BE2C (cell line): Measurements from ENCODE around the gene CRIM1.

Source experiments
- DNase-seq: peaks from one replicate; pipeline ENCODE4 v3.0.0-alpha.2; 2020
- H3K27me3 ChIP-seq: fragments of 250-450 bp; sonication (Bioruptor Pico); 2 replicates; pipeline ENCODE4 v1.5.1; 2020; ENCODE audit warnings: mild to moderate bottlenecking
- H3K36me3 ChIP-seq: fragments of 250-450 bp; sonication (Bioruptor Pico); 2 replicates; pipeline ENCODE4 v1.5.1; 2020; ENCODE audit warnings: mild to moderate bottlenecking
- H3K4me1 ChIP-seq: fragments of 250-450 bp; sonication (Bioruptor Pico); 2 replicates; pipeline ENCODE4 v1.5.1; 2020
- H3K4me3 ChIP-seq: 2 replicates; pipeline ENCODE4 v1.5.1; 2011; ENCODE audit warnings: low read depth, low read length
- H3K9me3 ChIP-seq: fragments of 250-450 bp; sonication (Bioruptor Pico); 2 replicates; pipeline ENCODE4 v1.5.1; 2020
- CTCF ChIP-seq: IDR thresholded peaks from 2 replicates; pipeline ENCODE4 v1.5.1; 2012; ENCODE audit warnings: mild to moderate bottlenecking, low read depth, low read length

Gene CRIM1

DNA sequence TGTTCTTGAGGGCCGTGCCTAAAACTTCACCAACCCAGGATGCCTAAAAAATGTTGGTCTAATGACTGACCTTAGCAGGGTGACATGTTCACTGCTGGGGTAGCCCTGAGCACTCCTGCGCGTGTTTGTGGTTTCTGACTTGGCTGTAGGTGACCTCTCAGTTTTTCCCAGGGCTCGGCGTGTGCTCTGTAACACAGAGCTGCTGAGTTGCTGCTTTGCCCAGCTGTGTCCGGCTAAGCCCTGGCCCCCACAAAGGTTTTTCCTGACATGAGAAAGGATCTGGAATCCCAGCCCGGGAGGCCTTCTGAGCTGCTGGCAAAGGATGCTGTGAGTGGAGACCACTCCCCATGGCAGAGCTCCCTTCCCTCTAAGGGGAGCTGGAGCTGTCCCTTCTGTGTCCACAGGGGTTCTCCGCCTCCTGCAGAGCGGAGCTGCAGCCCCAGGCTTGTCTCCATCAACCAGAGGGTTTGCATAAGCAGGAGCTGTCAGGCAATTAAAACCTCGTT is 52.7 kb downstream of the CRIM1 start:
- Histone ChIP-seq H3K27me3 (no peaks in the 10 kb centered on the region; the same call in 1 of the 2 replicates), H3K4me3 (no peak overlapping the region), H3K9me3 (no peaks in the 10 kb centered on the region), H3K36me3 (no peaks in the 10 kb centered on the region), H3K4me1 (no peaks in the 10 kb centered on the region)
- no peak for TF ChIP-seq CTCF
- no peak for DNase-seq

GRCh38 chr2:36409335-36409734 is 53.8 kb downstream of the CRIM1 start:
- DNase-seq = no peak
- Histone ChIP-seq H3K9me3 (no peaks in the 10 kb centered on the region), H3K4me3 (no peak overlapping the region), H3K36me3 (no peaks in the 10 kb centered on the region), H3K4me1 (no peaks in the 10 kb centered on the region), H3K27me3 (no peaks in the 10 kb centered on the region; the same call in 1 of the 2 replicates)
- no peak for TF ChIP-seq CTCF

DNA sequence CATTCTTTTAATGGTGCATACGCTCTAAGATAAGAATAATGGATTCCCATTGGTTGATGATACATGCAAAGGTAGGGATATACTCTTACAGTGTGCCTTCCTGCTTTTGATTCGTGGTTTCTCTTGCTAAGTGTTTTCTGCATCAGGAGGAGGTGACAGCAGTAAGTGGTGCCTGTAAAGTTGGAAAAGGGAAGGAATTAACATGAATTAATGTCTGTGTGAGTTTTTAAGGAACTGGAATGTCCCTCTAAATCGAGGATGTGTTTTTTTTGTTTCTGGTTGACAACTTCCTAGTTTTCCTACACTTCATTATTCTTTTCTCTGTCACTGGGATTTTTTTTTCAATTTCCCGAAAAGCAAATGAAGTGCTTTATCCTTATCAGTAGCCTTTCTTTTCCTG is 54.4 kb downstream of the CRIM1 start:
- Histone ChIP-seq H3K27me3 (no peaks in the 10 kb centered on the region; the same call in 1 of the 2 replicates), H3K4me1 (no peaks in the 10 kb centered on the region), H3K4me3 (no peak overlapping the region), H3K9me3 (no peaks in the 10 kb centered on the region), H3K36me3 (no peaks in the 10 kb centered on the region)
- TF ChIP-seq CTCF = no peak
- no peak for DNase-seq

GRCh38 chr2:36410681-36411080 is 55.1 kb downstream of the CRIM1 start:
- DNase-seq = no peak
- Histone ChIP-seq H3K27me3 (no peaks in the 10 kb centered on the region; the same call in 1 of the 2 replicates), H3K4me1 (no peaks in the 10 kb centered on the region), H3K4me3 (no peak overlapping the region), H3K36me3 (no peaks in the 10 kb centered on the region), H3K9me3 (no peaks in the 10 kb centered on the region)
- TF ChIP-seq CTCF = no peak

DNA sequence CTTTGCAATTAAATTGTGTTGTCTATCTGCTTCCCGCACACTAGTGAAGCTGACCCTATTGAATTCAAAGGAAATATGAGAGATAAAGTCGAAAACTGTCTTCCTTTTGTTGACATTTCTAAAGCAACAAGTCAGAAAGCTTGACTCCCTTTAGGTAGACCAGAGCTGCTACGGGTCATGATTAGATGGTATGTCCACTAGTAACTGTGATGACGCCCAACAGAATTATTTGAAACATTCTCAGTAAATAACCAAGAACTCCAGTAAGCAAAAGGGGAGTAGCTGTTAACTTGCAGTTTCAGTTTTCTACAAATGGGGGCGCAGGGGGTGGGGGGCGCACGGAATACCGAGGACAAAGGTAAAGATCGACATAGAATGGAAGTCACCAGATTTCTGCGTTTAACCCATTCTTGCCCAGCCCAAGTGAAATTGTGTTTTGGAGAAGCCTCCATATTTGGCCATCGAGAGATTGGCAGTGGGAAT is 56.4 kb downstream of the CRIM1 start:
- DNase-seq = no peak
- no peak overlapping the region for H3K4me3 ChIP-seq
- H3K9me3 ChIP-seq = no peaks in the 10 kb centered on the region
- 0 out of 2 replicates have a peak, but pooled peaks have one; percentile 3 for TF ChIP-seq CTCF
- no peaks in the 10 kb centered on the region for H3K4me1 ChIP-seq
- no peaks in the 10 kb centered on the region for H3K36me3 ChIP-seq
- no peaks in the 10 kb centered on the region; the same call in 1 of the 2 replicates for H3K27me3 ChIP-seq

DNA sequence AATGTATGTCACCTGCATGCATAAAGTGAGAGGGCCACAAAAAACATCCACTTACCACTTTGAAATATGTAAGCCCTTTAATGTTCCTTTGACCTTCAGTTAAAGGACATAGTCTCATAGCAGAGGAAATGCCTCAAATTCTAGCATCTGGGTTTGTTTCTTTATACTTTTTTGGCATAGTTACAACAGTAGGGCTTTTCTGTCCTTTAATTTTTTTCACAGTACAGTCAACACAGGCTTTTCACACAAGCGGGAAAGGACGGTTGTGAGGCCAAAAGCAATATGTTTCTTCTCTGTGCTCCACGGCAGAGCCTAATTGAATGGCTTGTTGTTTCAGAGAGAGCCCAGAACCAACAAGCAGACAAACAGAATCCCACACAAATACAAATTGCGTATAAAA is 57.6 kb downstream of the CRIM1 start:
- Histone ChIP-seq H3K36me3 (no peaks in the 10 kb centered on the region), H3K4me3 (no peak overlapping the region), H3K4me1 (no peaks in the 10 kb centered on the region), H3K9me3 (no peaks in the 10 kb centered on the region), H3K27me3 (no peaks in the 10 kb centered on the region; the same call in 1 of the 2 replicates)
- no peak for DNase-seq
- no peak for TF ChIP-seq CTCF
